IMR-90 (cell line): ENCODE measurements around the gene CGGBP1. TPM values are rescaled to one million over a fixed set of nuclear protein-coding genes. Genes with fewer than 3 reads are reported as not detected.

Experiments used
- ATAC-seq: fragments of 200-7000 bp; cut with Tn5 transposase; 2 replicates; pipeline ENCODE4 v1.9.1; 2020; ENCODE audit warnings: low read depth, mild to moderate bottlenecking, moderate library complexity
- BruUV-seq: library from RNA; stranded (reverse); fragments of 400-500 nt; replicated peaks from 2 replicates; lab custom pipeline; 2021; lab: Mats Ljungman, UMichigan
- CTCF ChIA-PET: fragments of 300-600 bp; formaldehyde crosslinking; extraction: SDS; loops from one replicate; lab custom pipeline; 2021; ENCODE audit warnings: antibody characterized with exemption; lab: Yijun Ruan, JAX
- POLR2A ChIA-PET: fragments of 300-600 bp; sonication (Branson Sonifier 250); formaldehyde crosslinking; loops from one replicate; lab custom pipeline; 2022; ENCODE audit warnings: antibody characterized with exemption; ENCODE audit not compliant: unreplicated experiment; lab: Charles Lee
- DNase-seq: peaks from one replicate; pipeline ENCODE4 v3.0.0; 2013
- H2AFZ ChIP-seq: replicated peaks from 2 replicates; pipeline ENCODE3; 2013; ENCODE audit warnings: low read length, mild to moderate bottlenecking; ENCODE audit not compliant: poor library complexity
- H2AK5ac ChIP-seq: 2 replicates; pipeline ENCODE4 v1.6.1; 2013; ENCODE audit warnings: low read depth, low read length, inconsistent platforms
- H2AK9ac ChIP-seq: replicated peaks from 2 replicates; pipeline ENCODE3; 2013; ENCODE audit warnings: mild to moderate bottlenecking, low read depth, low read length, moderate library complexity; ENCODE audit not compliant: poor library complexity
- H2BK120ac ChIP-seq: 2 replicates; pipeline ENCODE4 v1.6.1; 2013; ENCODE audit warnings: low read depth, low read length, inconsistent platforms
- H2BK15ac ChIP-seq: 3 replicates; pipeline ENCODE4 v1.6.1; 2013; ENCODE audit warnings: low read depth, low read length, inconsistent platforms
- H2BK20ac ChIP-seq: 2 replicates; pipeline ENCODE4 v1.6.1; 2013; ENCODE audit warnings: low read depth, mild to moderate bottlenecking, inconsistent platforms, low read length, moderate library complexity
- H2BK5ac ChIP-seq: 2 replicates; pipeline ENCODE4 v1.6.1; 2013; ENCODE audit warnings: mild to moderate bottlenecking, low read depth, low read length, inconsistent platforms; ENCODE audit not compliant: poor library complexity, severe bottlenecking
- H3K14ac ChIP-seq: replicated peaks from 2 replicates; pipeline ENCODE4 v1.6.1; 2013; ENCODE audit warnings: low read depth, low read length, inconsistent platforms
- H3K18ac ChIP-seq: 2 replicates; pipeline ENCODE4 v1.6.1; 2013; ENCODE audit warnings: low read depth, low read length, control low read depth
- H3K23ac ChIP-seq: 2 replicates; pipeline ENCODE4 v1.6.1; 2013; ENCODE audit warnings: low read depth, low read length, inconsistent platforms
- H3K27ac ChIP-seq: 2 replicates; pipeline ENCODE4 v1.5.1; 2013; ENCODE audit warnings: mild to moderate bottlenecking, control low read depth, low read length; ENCODE audit not compliant: insufficient read depth
- H3K27me3 ChIP-seq: 2 replicates; pipeline ENCODE4 v1.6.1; 2013; ENCODE audit warnings: low read length; ENCODE audit not compliant: control insufficient read depth, insufficient read depth
- H3K36me3 ChIP-seq: 2 replicates; pipeline ENCODE4 v1.6.1; 2013; ENCODE audit warnings: low read length, mixed read lengths; ENCODE audit not compliant: control insufficient read depth, insufficient read depth
- H3K4ac ChIP-seq: 2 replicates; pipeline ENCODE4 v1.6.1; 2013; ENCODE audit warnings: low read depth, low read length, inconsistent platforms
- H3K4me1 ChIP-seq: 2 replicates; pipeline ENCODE4 v1.6.1; 2013; ENCODE audit warnings: low read length, mixed read lengths; ENCODE audit not compliant: control insufficient read depth, insufficient read depth
- H3K4me2 ChIP-seq: 2 replicates; pipeline ENCODE4 v1.6.1; 2013; ENCODE audit warnings: low read depth, mild to moderate bottlenecking, control low read depth, low read length, moderate library complexity
- H3K4me3 ChIP-seq: 2 replicates; pipeline ENCODE4 v1.5.1; 2013; ENCODE audit warnings: low read depth, mild to moderate bottlenecking, control low read depth, low read length, moderate library complexity; ENCODE audit not compliant: insufficient read depth
- H3K56ac ChIP-seq: 2 replicates; pipeline ENCODE4 v1.6.1; 2013; ENCODE audit warnings: low read length, inconsistent platforms; ENCODE audit not compliant: insufficient read depth; ENCODE audit errors: extremely low read depth
- H3K79me1 ChIP-seq, 2 experiments: 2 replicates each; pipeline ENCODE4 v1.6.1; 2013; ENCODE audit warnings: low read length in 2 of 2, inconsistent platforms in 1 of 2, low read depth in 1 of 2
- H3K9ac ChIP-seq: 2 replicates; pipeline ENCODE4 v1.6.1; 2013; ENCODE audit warnings: low read depth, low read length, control low read depth
- H3K9me1 ChIP-seq: 2 replicates; pipeline ENCODE4 v1.6.1; 2013; ENCODE audit warnings: low read length, inconsistent platforms; ENCODE audit not compliant: insufficient read depth
- H3K9me3 ChIP-seq: 2 replicates; pipeline ENCODE4 v1.6.1; 2013; ENCODE audit warnings: low read length; ENCODE audit not compliant: control insufficient read depth, insufficient read depth
- H4K20me1 ChIP-seq: 2 replicates; pipeline ENCODE4 v1.6.1; 2013; ENCODE audit warnings: low read length, inconsistent platforms; ENCODE audit not compliant: insufficient read depth
- H4K5ac ChIP-seq: 2 replicates; pipeline ENCODE4 v1.6.1; 2013; ENCODE audit warnings: mild to moderate bottlenecking, low read depth, low read length, control low read depth
- H4K8ac ChIP-seq, 2 experiments: 2 replicates each; pipeline ENCODE4 v1.6.1; 2013; ENCODE audit warnings: low read depth in 2 of 2, low read length in 2 of 2, control low read depth in 1 of 2, inconsistent platforms in 1 of 2
- H4K91ac ChIP-seq: 2 replicates; pipeline ENCODE4 v1.6.1; 2013; ENCODE audit warnings: low read depth, low read length, inconsistent platforms; ENCODE audit not compliant: insufficient read depth
- BHLHE40 ChIP-seq: fragments of 150-350 bp; IDR thresholded peaks from 2 replicates; pipeline ENCODE4 v1.6.1; 2016; ENCODE audit warnings: mild to moderate bottlenecking, low read depth, low read length
- CEBPB ChIP-seq: IDR thresholded peaks from 2 replicates; pipeline ENCODE4 v1.6.1; 2012; ENCODE audit warnings: low read depth, low read length, improper control_type of control experiment
- MAFK ChIP-seq: IDR thresholded peaks from 2 replicates; pipeline ENCODE4 v1.6.1; 2012; ENCODE audit warnings: low read depth, low read length, improper control_type of control experiment
- MXI1 ChIP-seq: IDR thresholded peaks from 2 replicates; pipeline ENCODE4 v1.6.1; 2012; ENCODE audit warnings: low read depth, mild to moderate bottlenecking, low read length, moderate library complexity, borderline replicate concordance
- POLR2A ChIP-seq: IDR thresholded peaks from 2 replicates; pipeline ENCODE4 v1.6.1; 2012; ENCODE audit warnings: mild to moderate bottlenecking, low read depth, low read length
- RCOR1 ChIP-seq: IDR thresholded peaks from 2 replicates; pipeline ENCODE4 v1.6.1; 2012; ENCODE audit warnings: mild to moderate bottlenecking, low read length, improper control_type of control experiment; ENCODE audit not compliant: insufficient replicate concordance
- RFX5 ChIP-seq: IDR thresholded peaks from 2 replicates; pipeline ENCODE4 v1.8.0; 2012; ENCODE audit warnings: low read depth, mild to moderate bottlenecking, low read length, moderate library complexity
- WGBS, 2 experiments: methylation state at CpG; one replicate each; pipeline versions ENCODE4 v1.1.5 to v1.1.7; 2013; ENCODE audit warnings: missing lambda C conversion rate in 2 of 2; ENCODE audit not compliant: insufficient read length in 1 of 2; ENCODE audit errors: extremely low coverage in 2 of 2; 5-methylcytosine and 5-hydroxymethylcytosine counted together
- dilution Hi-C: fragments of 300-500 bp; cut with HindIII; formaldehyde crosslinking; loops from one replicate; pipeline ENCODE4 v1.14.3; 2018; ENCODE audit warnings: low sequenced_read_pairs; ENCODE audit not compliant: unreplicated experiment
- in situ Hi-C: fragments of 300-500 bp; cut with MboI; formaldehyde crosslinking; loops from 3 replicates; pipeline ENCODE4 v1.14.3; 2019; ENCODE audit warnings: low sequenced_read_pairs, inconsistent platforms, mixed read lengths
- intact Hi-C: fragments of 100-400 bp; cut with micrococcal nuclease; formaldehyde crosslinking; loops from 2 replicates; pipeline ENCODE4 v1.10.0; 2022
- polyA plus RNA-seq, 3 experiments: library from polyadenylated mRNA; depleted of rRNA; stranded (reverse); fragments of >200 nt; gene quantifications; 2 replicates each; pipeline ENCODE4 v1.2.3, GENCODE V29; 2012; ENCODE audit warnings: low replicate concordance in 1 of 3
- total RNA-seq: library from RNA; depleted of rRNA; stranded (reverse); fragments of >200 nt; gene quantifications from 2 replicates; pipeline ENCODE4 v1.2.3, GENCODE V29; 2012
- TF ChIP-seq, protein P1 (sequence below): conservative IDR thresholded peaks from 2 replicates; pipeline ENCODE4 v1.5.1; 2012; ENCODE audit warnings: mild to moderate bottlenecking, low read depth, low read length, improper control_type of control experiment

The CGGBP1 gene
- total and polyA plus RNA-seq, 2 of the 4 experiments (the other 2 are of a cell fraction), result 42.1 to 47.7 TPM

DNA sequence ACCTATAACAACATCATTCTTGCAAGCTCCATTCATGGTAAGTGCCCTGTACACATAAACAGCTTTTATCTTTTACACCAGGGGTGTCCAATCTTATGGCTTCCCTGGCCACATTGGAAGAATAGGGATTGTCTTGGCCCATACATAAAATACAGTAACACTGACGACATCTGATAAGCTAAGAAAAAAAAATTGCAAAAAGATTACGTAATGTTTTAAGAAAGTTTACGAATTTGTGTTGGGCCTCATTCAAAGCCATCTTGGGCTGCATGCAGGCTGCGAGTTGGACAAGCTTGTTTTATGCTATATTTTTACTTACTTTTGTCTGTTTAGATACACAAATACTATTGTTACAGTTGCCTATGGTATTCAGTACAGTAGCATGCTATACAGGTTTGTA, 31.9 kb upstream of the CGGBP1 start:
- ChIA-PET CTCF (interaction anchor here (0.7 to 1.8 kb wide), 2 partner anchors 17 to 22 kb away, joined by 3 to 6 read pairs; no protein-coding TSS in a partner anchor), POLR2A (no interaction called here)
- H3K9ac ChIP-seq, result no peak overlapping the region
- H4K91ac ChIP-seq, result no peak overlapping the region
- H3K18ac ChIP-seq, result no peak overlapping the region
- in situ Hi-C loops, result no loop called here
- H3K27me3 ChIP-seq, result no peaks in the 10 kb centered on the region
- H3K4me1 ChIP-seq, result no peaks in the 10 kb centered on the region
- peaks cover 23% of the 10 kb centered on the region in 2 experiments for H3K79me1 ChIP-seq
- H3K14ac ChIP-seq, result no peak overlapping the region
- DNase-seq (no peak), ATAC-seq (no peak)
- H2BK5ac ChIP-seq, result no peak overlapping the region
- no peak overlapping the region for H3K4ac ChIP-seq
- no peak overlapping the region for H2BK15ac ChIP-seq
- no peak overlapping the region for H2AFZ ChIP-seq
- no peak overlapping the region for H3K56ac ChIP-seq
- no peak overlapping the region for H3K4me2 ChIP-seq
- H2BK120ac ChIP-seq, result no peak overlapping the region
- H2BK20ac ChIP-seq, result no peak overlapping the region
- BruUV-seq, result no TSS peak
- H3K23ac ChIP-seq, result no peak overlapping the region
- no peak overlapping the region for H3K27ac ChIP-seq
- H2AK9ac ChIP-seq, result no peak overlapping the region
- H4K8ac ChIP-seq, result no peak overlapping the region
- H3K9me3 ChIP-seq, result no peaks in the 10 kb centered on the region
- WGBS, 2 experiments, result no CpG with 5 or more reads among the region's 4 CpGs
- peaks cover 7% of the 10 kb centered on the region; the same call in 1 of the 2 replicates for H3K36me3 ChIP-seq
- intact Hi-C loops, result no loop called here
- H3K9me1 ChIP-seq, result no peaks in the 10 kb centered on the region
- peak; percentile 58 for TF ChIP-seq CEBPB
- no peak for TF ChIP-seq RCOR1
- no peak for TF ChIP-seq MXI1
- no peak for TF ChIP-seq RFX5
- no peak for TF ChIP-seq MAFK
- TF ChIP-seq, protein P1, sequence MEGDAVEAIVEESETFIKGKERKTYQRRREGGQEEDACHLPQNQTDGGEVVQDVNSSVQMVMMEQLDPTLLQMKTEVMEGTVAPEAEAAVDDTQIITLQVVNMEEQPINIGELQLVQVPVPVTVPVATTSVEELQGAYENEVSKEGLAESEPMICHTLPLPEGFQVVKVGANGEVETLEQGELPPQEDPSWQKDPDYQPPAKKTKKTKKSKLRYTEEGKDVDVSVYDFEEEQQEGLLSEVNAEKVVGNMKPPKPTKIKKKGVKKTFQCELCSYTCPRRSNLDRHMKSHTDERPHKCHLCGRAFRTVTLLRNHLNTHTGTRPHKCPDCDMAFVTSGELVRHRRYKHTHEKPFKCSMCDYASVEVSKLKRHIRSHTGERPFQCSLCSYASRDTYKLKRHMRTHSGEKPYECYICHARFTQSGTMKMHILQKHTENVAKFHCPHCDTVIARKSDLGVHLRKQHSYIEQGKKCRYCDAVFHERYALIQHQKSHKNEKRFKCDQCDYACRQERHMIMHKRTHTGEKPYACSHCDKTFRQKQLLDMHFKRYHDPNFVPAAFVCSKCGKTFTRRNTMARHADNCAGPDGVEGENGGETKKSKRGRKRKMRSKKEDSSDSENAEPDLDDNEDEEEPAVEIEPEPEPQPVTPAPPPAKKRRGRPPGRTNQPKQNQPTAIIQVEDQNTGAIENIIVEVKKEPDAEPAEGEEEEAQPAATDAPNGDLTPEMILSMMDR, result no peak
- no peak for TF ChIP-seq BHLHE40
- TF ChIP-seq POLR2A, result no peak
- H2AK5ac ChIP-seq, result no peak overlapping the region
- no peaks in the 10 kb centered on the region; the same call in 1 of the 2 replicates for H4K20me1 ChIP-seq
- dilution Hi-C loops, result no loop called here
- H4K5ac ChIP-seq, result no peak overlapping the region
- H3K4me3 ChIP-seq, result no peak overlapping the region
